Brain microvascular endothelial cell (primary cell): ENCODE measurements around the gene FAM200C.

Experiments
- DNase-seq: peaks from one replicate; pipeline ENCODE4 v3.0.0-alpha.2; 2020
- H3K27ac ChIP-seq: fragments of 250-450 bp; sonication (Bioruptor Pico); 2 replicates; pipeline ENCODE4 v1.5.1; 2020; ENCODE audit warnings: mild to moderate bottlenecking, moderate library complexity
- H3K27me3 ChIP-seq: fragments of 250-450 bp; sonication (Bioruptor Pico); replicated peaks from 2 replicates; pipeline ENCODE4 v1.5.1; 2020; ENCODE audit warnings: mild to moderate bottlenecking
- H3K36me3 ChIP-seq: fragments of 250-450 bp; sonication (Bioruptor Pico); replicated peaks from 2 replicates; pipeline ENCODE4 v1.5.1; 2020; ENCODE audit warnings: mild to moderate bottlenecking
- H3K4me3 ChIP-seq: 2 replicates; pipeline ENCODE4 v1.5.1; 2011; ENCODE audit warnings: low read depth, mild to moderate bottlenecking, control low read depth, low read length, moderate library complexity
- in situ Hi-C: cut with HindIII; loops from 2 replicates; pipeline ENCODE4 v1.10.0; 2017; ENCODE audit warnings: low sequenced_read_pairs, low pct_ligation_motif_present
- TF ChIP-seq, protein P1 (sequence below): IDR thresholded peaks from 2 replicates; pipeline ENCODE4 v1.5.1; 2011; ENCODE audit warnings: low read depth, mild to moderate bottlenecking, moderate library complexity, low read length, control low read depth, inconsistent platforms; ENCODE audit errors: missing control alignments

Gene FAM200C

DNA sequence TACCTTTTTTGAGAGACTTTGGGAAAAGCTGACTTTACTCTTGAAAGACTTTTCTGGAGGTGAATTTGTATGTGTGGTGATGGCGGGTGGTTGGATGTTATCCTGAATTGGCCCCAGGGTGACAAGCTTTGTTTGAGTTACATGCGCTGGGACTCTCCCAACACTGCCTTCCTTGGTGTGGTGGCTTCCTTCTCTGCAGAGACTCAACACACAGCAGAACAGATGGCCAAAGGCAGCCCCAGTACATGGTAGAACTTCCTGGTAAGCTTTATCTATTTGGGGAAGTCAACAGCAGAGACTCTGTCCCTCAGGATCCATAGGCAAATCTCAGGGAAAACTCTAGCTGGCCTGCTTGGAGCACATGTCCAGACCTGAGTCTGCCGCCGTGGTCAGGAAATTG lies 47.5 kb downstream of the FAM200C start:
- in situ Hi-C loops = no loop called here
- no peak overlapping the region for H3K27ac ChIP-seq
- no peak for DNase-seq
- no peak overlapping the region for H3K4me3 ChIP-seq
- H3K36me3 ChIP-seq = no peaks in the 10 kb centered on the region
- TF ChIP-seq, protein P1, sequence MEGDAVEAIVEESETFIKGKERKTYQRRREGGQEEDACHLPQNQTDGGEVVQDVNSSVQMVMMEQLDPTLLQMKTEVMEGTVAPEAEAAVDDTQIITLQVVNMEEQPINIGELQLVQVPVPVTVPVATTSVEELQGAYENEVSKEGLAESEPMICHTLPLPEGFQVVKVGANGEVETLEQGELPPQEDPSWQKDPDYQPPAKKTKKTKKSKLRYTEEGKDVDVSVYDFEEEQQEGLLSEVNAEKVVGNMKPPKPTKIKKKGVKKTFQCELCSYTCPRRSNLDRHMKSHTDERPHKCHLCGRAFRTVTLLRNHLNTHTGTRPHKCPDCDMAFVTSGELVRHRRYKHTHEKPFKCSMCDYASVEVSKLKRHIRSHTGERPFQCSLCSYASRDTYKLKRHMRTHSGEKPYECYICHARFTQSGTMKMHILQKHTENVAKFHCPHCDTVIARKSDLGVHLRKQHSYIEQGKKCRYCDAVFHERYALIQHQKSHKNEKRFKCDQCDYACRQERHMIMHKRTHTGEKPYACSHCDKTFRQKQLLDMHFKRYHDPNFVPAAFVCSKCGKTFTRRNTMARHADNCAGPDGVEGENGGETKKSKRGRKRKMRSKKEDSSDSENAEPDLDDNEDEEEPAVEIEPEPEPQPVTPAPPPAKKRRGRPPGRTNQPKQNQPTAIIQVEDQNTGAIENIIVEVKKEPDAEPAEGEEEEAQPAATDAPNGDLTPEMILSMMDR = no peak
- H3K27me3 ChIP-seq = no peaks in the 10 kb centered on the region

DNA sequence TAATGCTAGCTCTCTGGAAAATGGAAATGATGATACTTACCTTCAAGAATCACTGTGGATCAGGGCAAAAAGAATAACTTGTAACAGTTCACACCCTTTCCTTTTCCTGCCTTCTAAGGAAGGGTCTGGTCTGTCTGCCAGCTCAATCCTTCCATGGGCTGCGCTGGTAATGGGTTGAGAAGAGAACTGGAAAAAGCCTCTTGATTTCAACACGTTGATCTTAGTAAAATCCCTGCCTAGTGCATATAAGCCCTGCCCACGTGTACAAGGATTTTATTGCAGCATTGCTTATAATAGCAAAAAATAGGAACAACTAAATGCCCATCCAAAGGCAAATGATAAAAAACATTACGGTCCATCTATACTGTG lies 49.9 kb downstream of the FAM200C start:
- Histone ChIP-seq H3K27ac (no peak overlapping the region), H3K36me3 (no peaks in the 10 kb centered on the region), H3K4me3 (no peak overlapping the region), H3K27me3 (no peaks in the 10 kb centered on the region)
- DNase-seq = no peak
- in situ Hi-C loops = no loop called here
- TF ChIP-seq, protein P1 = no peak

DNA sequence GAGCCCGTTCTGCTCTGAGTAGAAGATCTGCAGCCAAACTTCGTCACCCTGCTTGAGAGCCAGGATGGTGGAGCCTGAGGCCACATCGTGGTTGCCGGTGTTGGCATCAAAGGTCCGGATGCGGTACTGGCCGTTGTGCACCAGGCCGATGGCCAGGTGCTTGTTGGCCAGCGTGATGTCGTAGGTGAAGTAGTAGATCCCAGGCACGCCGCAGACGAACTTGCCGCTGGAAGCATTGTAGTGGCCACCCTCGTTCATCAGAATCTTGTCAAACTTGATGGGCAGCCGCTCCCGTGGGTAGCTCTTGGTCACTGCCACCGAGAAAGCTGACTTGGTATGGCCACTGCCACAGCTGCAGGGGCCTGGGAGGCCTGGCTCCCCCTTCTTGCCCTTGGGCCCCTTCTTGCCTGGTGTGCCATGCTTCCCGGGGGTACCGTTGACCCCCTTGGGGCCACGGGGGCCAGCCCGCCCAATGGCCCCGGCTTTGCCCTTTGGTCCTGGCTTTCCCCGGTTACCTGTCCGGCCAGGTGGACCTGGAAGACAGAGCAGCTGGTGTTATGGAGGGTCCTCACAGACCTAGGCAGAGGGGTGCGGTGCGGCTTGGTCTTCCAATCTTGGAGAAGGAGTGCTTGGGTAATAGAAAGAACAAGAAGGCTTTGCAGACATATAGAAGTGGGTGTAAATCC lies 50.5 kb downstream of the FAM200C start:
- no peaks in the 10 kb centered on the region for H3K36me3 ChIP-seq
- DNase-seq = no peak
- no peak overlapping the region for H3K4me3 ChIP-seq
- TF ChIP-seq, protein P1 = no peak
- H3K27me3 ChIP-seq = no peaks in the 10 kb centered on the region
- no peak overlapping the region for H3K27ac ChIP-seq
- in situ Hi-C loops = no loop called here

DNA sequence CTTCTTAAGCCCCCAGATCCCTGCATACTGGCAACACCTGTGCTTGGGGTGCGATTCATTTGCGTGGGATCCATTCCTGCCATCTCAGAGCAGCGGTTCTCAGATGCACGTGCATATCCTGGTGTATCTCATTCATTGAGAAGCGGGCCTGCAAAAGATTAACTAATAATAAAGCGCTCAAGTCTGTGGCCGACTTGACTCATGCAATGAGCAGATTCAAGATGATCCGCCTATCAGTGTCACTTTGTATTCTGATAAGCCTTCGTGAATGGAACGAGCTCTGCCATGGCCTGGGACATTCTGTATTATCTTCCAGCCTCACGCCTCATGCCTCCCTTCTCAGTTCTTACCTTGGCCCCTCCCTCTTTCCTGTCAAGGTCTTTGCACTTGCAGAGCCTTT lies 51.8 kb downstream of the FAM200C start:
- TF ChIP-seq, protein P1 = no peak
- no peaks in the 10 kb centered on the region for H3K36me3 ChIP-seq
- DNase-seq = no peak

DNA sequence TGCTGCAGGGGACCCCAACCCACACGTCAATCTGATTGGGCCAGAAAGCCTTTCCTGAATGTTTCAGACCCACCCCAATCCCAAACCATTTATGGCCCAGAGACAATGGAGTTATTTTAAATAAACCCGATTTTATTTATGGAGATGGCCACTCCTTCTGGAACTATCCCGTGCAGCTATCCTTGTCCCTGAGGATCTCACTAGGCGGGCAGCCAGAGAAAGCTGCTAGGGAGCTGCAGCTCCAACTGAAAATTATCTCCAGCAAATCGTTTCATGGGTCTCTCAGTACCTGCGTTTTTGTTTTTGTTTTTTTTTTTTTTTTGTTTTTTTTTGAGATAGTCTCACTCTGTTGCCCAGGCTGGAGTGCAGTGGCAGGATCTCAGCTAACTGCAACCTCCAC lies 52.4 kb downstream of the FAM200C start:
- in situ Hi-C loops = no loop called here
- TF ChIP-seq, protein P1 = no peak

More for the DNA sequence above, 51.8 kb downstream of the FAM200C start:
- Histone ChIP-seq H3K4me3 (no peak overlapping the region), H3K27ac (no peak overlapping the region), H3K27me3 (no peaks in the 10 kb centered on the region)
- in situ Hi-C loops = no loop called here

More for the DNA sequence above, 52.4 kb downstream of the FAM200C start:
- no peak for DNase-seq
- H3K27ac ChIP-seq = no peak overlapping the region
- no peaks in the 10 kb centered on the region for H3K36me3 ChIP-seq
- no peaks in the 10 kb centered on the region for H3K27me3 ChIP-seq
- H3K4me3 ChIP-seq = no peak overlapping the region
